Esophagus squamous epithelium (tissue), 4 donors: Measurements from ENCODE around the gene PHACTR4.

ENCODE experiments used
- CTCF ChIP-seq, 6 experiments: fragments of 450-650 bp in 4 of 6; fragments of 200-600 bp in 2 of 6; sonication (generic) in 2 of 6; IDR thresholded peaks; one replicate each; pipeline ENCODE4 v1.5.1; 2016 to 2019; ENCODE audit warnings: antibody characterized with exemption in 6 of 6, mild to moderate bottlenecking in 4 of 6, moderate library complexity in 4 of 6
- POLR2A ChIP-seq, 4 donors: fragments of 450-650 bp; IDR thresholded peaks; one replicate each; pipeline ENCODE4 v1.6.1; 2017; ENCODE audit warnings: antibody characterized with exemption in 4 of 4, mild to moderate bottlenecking in 4 of 4, moderate library complexity in 3 of 4

- TF ChIP-seq CTCF (IDR thresholded peaks at IDR 0.05) (no peak), POLR2A (IDR thresholded peaks at IDR 0.05) (no peak)
Observed at GRCh38 chr1:28494737-28495136, 125.2 kb downstream of the PHACTR4 start.
